HepG2 (cell line): ENCODE data around the gene METRN. TPM values are rescaled to one million over a fixed set of nuclear protein-coding genes. Genes with fewer than 3 reads are reported as not detected.

ENCODE experiments used
- FOXK2 ChIP-seq: fragments of 450-650 bp; IDR thresholded peaks from 2 replicates; pipeline ENCODE4 v1.6.1; 2016
- KDM5A ChIP-seq: fragments of 200-600 bp; sonication (generic); IDR thresholded peaks from 2 replicates; pipeline ENCODE4 v1.7.0; 2018; ENCODE audit warnings: antibody characterized with exemption, mild to moderate bottlenecking, low read length, borderline replicate concordance
- KIAA2018 ChIP-seq: sonication (generic); formaldehyde crosslinking; IDR thresholded peaks from 2 replicates; pipeline ENCODE4 v1.5.0; 2020; ENCODE audit warnings: mild to moderate bottlenecking, missing genetic modification reagents, borderline replicate concordance
- KMT2B ChIP-seq: IDR thresholded peaks from 2 replicates; pipeline ENCODE4 v1.6.1; 2016; ENCODE audit warnings: missing genetic modification reagents, missing compliant biosample characterization
- ZBTB3 ChIP-seq: sonication (generic); formaldehyde crosslinking; IDR thresholded peaks from 2 replicates; pipeline ENCODE4 v1.4.0; 2020; ENCODE audit warnings: low read depth, mild to moderate bottlenecking, moderate library complexity, missing genetic modification reagents, borderline replicate concordance
- ZBTB34 ChIP-seq: sonication (generic); formaldehyde crosslinking; IDR thresholded peaks from 2 replicates; pipeline ENCODE4 v1.8.0; 2022; ENCODE audit warnings: mild to moderate bottlenecking, missing genetic modification reagents
- ZBTB37 ChIP-seq: sonication (generic); formaldehyde crosslinking; IDR thresholded peaks from 2 replicates; pipeline ENCODE4 v1.4.0; 2020; ENCODE audit warnings: mild to moderate bottlenecking, missing genetic modification reagents
- ZNF121 ChIP-seq: sonication (generic); formaldehyde crosslinking; IDR thresholded peaks from 2 replicates; pipeline ENCODE4 v1.5.0; 2020; ENCODE audit warnings: mild to moderate bottlenecking, missing genetic modification reagents
- ZNF180 ChIP-seq: sonication (generic); formaldehyde crosslinking; IDR thresholded peaks from 2 replicates; pipeline ENCODE4 v1.4.0; 2020; ENCODE audit warnings: low read depth, missing genetic modification reagents, borderline replicate concordance
- ZNF543 ChIP-seq: sonication (generic); formaldehyde crosslinking; IDR thresholded peaks from 2 replicates; pipeline ENCODE4 v1.4.0; 2020; ENCODE audit warnings: mild to moderate bottlenecking, missing genetic modification reagents
- ZNF703 ChIP-seq: sonication (generic); formaldehyde crosslinking; IDR thresholded peaks from 2 replicates; pipeline ENCODE4 v1.5.1; 2020; ENCODE audit warnings: missing genetic modification reagents, mild to moderate bottlenecking, moderate library complexity, borderline replicate concordance
- ZNF781 ChIP-seq: sonication (generic); formaldehyde crosslinking; IDR thresholded peaks from 2 replicates; pipeline ENCODE4 v1.5.1; 2020; ENCODE audit warnings: borderline replicate concordance, mild to moderate bottlenecking, missing genetic modification reagents; ENCODE audit errors: not compliant biosample characterization
- ZNF782 ChIP-seq: sonication (generic); formaldehyde crosslinking; IDR thresholded peaks from 2 replicates; pipeline ENCODE4 v1.4.0; 2020; ENCODE audit warnings: missing genetic modification reagents, mild to moderate bottlenecking, borderline replicate concordance
- ZNF784 ChIP-seq: sonication (generic); formaldehyde crosslinking; IDR thresholded peaks from 2 replicates; pipeline ENCODE4 v1.5.1; 2020; ENCODE audit warnings: missing genetic modification reagents, mild to moderate bottlenecking, borderline replicate concordance
- polyA plus RNA-seq, 8 experiments: library from polyadenylated mRNA; depleted of rRNA in 3 of 8; stranded (reverse) in 7 of 8; unstranded in 1 of 8; fragments of >200 nt; fragmentation: Illumina TruSeq in 4 of 8; extraction: Trizol in 4 of 8; gene quantifications; 2 replicates each; pipeline versions ENCODE4 v1.2.1 to v1.2.3, GENCODE V29; 2011 to 2016; ENCODE audit warnings: low read depth in 4 of 8, missing spikeins in 1 of 8, mixed read lengths in 1 of 8; ENCODE audit not compliant: insufficient read depth in 1 of 8
- total RNA-seq, 5 experiments: library from RNA; depleted of rRNA; stranded (reverse); fragments of >200 nt; fragmentation: Illumina TruSeq; extraction: Trizol; gene quantifications; 2 replicates each; pipeline ENCODE4 v1.2.3, GENCODE V29; 2016; ENCODE audit warnings: low read depth in 1 of 5

Gene METRN
- total and polyA plus RNA-seq, 2 of the 13 experiments (the other 11 are each of a cell fraction or from before 2014, with no cell fraction given), result 25.5 to 46.1 TPM

- TF ChIP-seq ZBTB3 (no peak), ZNF180 (no peak), ZNF121 (CRISPR knock-in tag) (no peak), ZNF703 (CRISPR knock-in tag) (no peak), FOXK2 (no peak), ZBTB34 (CRISPR knock-in tag) (no peak), ZNF781 (CRISPR knock-in tag) (no peak), ZNF782 (CRISPR knock-in tag) (no peak), ZBTB37 (CRISPR knock-in tag) (no peak), ZNF543 (CRISPR knock-in tag) (peak; percentile 31; the same call in 1 of the 2 replicates), KDM5A (peak; percentile 58; the same call in 1 of the 2 replicates), KMT2B (CRISPR knock-in tag) (no peak), KIAA2018 (CRISPR knock-in tag) (no peak), ZNF784 (peak; percentile 64; the same call in 1 of the 2 replicates)
These were observed 35.8 kb upstream of the METRN start (continued) for GRCh38 chr16:678858-679813.
